HepG2 (cell line): Measurements from ENCODE around the gene KIF26B. TPM values are rescaled to one million over a fixed set of nuclear protein-coding genes. Genes with fewer than 3 reads are reported as not detected.

Experiments used
- ATRX ChIP-seq: sonication (generic); formaldehyde crosslinking; IDR thresholded peaks from 2 replicates; pipeline ENCODE4 v1.4.0; 2020; ENCODE audit warnings: missing genetic modification reagents, borderline replicate concordance
- CHCHD3 ChIP-seq: sonication (generic); formaldehyde crosslinking; IDR thresholded peaks from 2 replicates; pipeline ENCODE4 v1.8.0; 2022; ENCODE audit warnings: mild to moderate bottlenecking, missing genetic modification reagents, moderate library complexity
- ELF1 ChIP-seq: sonication (generic); formaldehyde crosslinking; IDR thresholded peaks from 2 replicates; pipeline ENCODE4 v1.4.0; 2020; ENCODE audit warnings: missing genetic modification reagents
- FOXA1 ChIP-seq, 2 experiments: fragments of 450-650 bp in 1 of 2; sonication (generic) in 1 of 2; formaldehyde crosslinking in 1 of 2; IDR thresholded peaks; 2 replicates each; pipeline versions ENCODE4 v1.4.0 to v1.6.1; 2016 to 2020; ENCODE audit warnings: missing genetic modification reagents in 1 of 2
- HMG20B ChIP-seq: conservative IDR thresholded peaks from 2 replicates; pipeline ENCODE4 v1.6.1; 2016; ENCODE audit warnings: missing genetic modification reagents, missing compliant biosample characterization
- HNF4G ChIP-seq, 2 experiments: sonication (generic) in 1 of 2; formaldehyde crosslinking in 1 of 2; IDR thresholded peaks; 2 replicates each; pipeline versions ENCODE4 v1.4.0 to v1.6.1; 2011 to 2020; ENCODE audit warnings: borderline replicate concordance in 2 of 2, low read depth in 2 of 2, mild to moderate bottlenecking in 2 of 2, low read length in 1 of 2, missing genetic modification reagents in 1 of 2, moderate library complexity in 1 of 2
- HNRNPH1 ChIP-seq: fragments of 200-400 bp; formaldehyde crosslinking; optimal IDR thresholded peaks from 2 replicates; pipeline ENCODE3; 2017; ENCODE audit warnings: mild to moderate bottlenecking, low read depth, low read length
- JARID2 ChIP-seq: sonication (generic); formaldehyde crosslinking; IDR thresholded peaks from 2 replicates; pipeline ENCODE4 v1.8.1; 2023; ENCODE audit warnings: missing genetic modification reagents, inconsistent platforms; ENCODE audit not compliant: insufficient replicate concordance
- JUNB ChIP-seq: sonication (generic); formaldehyde crosslinking; IDR thresholded peaks from 2 replicates; pipeline ENCODE4 v1.8.0; 2022; ENCODE audit warnings: missing genetic modification reagents, mild to moderate bottlenecking, borderline replicate concordance
- JUND ChIP-seq: sonication (generic); formaldehyde crosslinking; IDR thresholded peaks from 2 replicates; pipeline ENCODE4 v1.8.0; 2022; ENCODE audit warnings: mild to moderate bottlenecking, missing genetic modification reagents
- YEATS4 ChIP-seq: sonication (generic); formaldehyde crosslinking; IDR thresholded peaks from 2 replicates; pipeline ENCODE4 v1.4.0; 2020; ENCODE audit warnings: missing genetic modification reagents, borderline replicate concordance
- ZEB1 ChIP-seq: IDR thresholded peaks from 2 replicates; pipeline ENCODE4 v1.6.1; 2012; ENCODE audit warnings: mild to moderate bottlenecking, low read depth, inconsistent platforms; ENCODE audit not compliant: insufficient replicate concordance
- ZMYM4 ChIP-seq: sonication (generic); formaldehyde crosslinking; IDR thresholded peaks from 2 replicates; pipeline ENCODE4 v1.8.1; 2023; ENCODE audit warnings: mild to moderate bottlenecking, missing genetic modification reagents
- ZNF205 ChIP-seq: IDR thresholded peaks from 2 replicates; pipeline ENCODE4 v1.6.1; 2018; ENCODE audit warnings: missing biosample characterization, missing genetic modification reagents
- ZNF260 ChIP-seq: sonication (generic); formaldehyde crosslinking; IDR thresholded peaks from 2 replicates; pipeline ENCODE4 v1.4.0; 2020; ENCODE audit warnings: missing genetic modification reagents, low read depth, mild to moderate bottlenecking, borderline replicate concordance
- ZNF441 ChIP-seq: sonication (generic); formaldehyde crosslinking; IDR thresholded peaks from 2 replicates; pipeline ENCODE4 v1.7.0; 2021; ENCODE audit warnings: missing genetic modification reagents, borderline replicate concordance
- ZNF577 ChIP-seq: sonication (generic); formaldehyde crosslinking; IDR thresholded peaks from 2 replicates; pipeline ENCODE4 v1.4.0; 2020; ENCODE audit warnings: mild to moderate bottlenecking, low read depth, missing genetic modification reagents, borderline replicate concordance
- ZNF605 ChIP-seq: sonication (generic); formaldehyde crosslinking; IDR thresholded peaks from 2 replicates; pipeline ENCODE4 v1.8.0; 2022; ENCODE audit warnings: mild to moderate bottlenecking, missing genetic modification reagents
- ZNF616 ChIP-seq: sonication (generic); formaldehyde crosslinking; IDR thresholded peaks from 2 replicates; pipeline ENCODE4 v1.5.0; 2020; ENCODE audit warnings: low read depth, mild to moderate bottlenecking, missing genetic modification reagents
- ZNF709 ChIP-seq: sonication (generic); formaldehyde crosslinking; IDR thresholded peaks from 2 replicates; pipeline ENCODE4 v1.5.0; 2020; ENCODE audit warnings: mild to moderate bottlenecking, missing genetic modification reagents
- polyA plus RNA-seq, 8 experiments: library from polyadenylated mRNA; depleted of rRNA in 3 of 8; stranded (reverse) in 7 of 8; unstranded in 1 of 8; fragments of >200 nt; fragmentation: Illumina TruSeq in 4 of 8; extraction: Trizol in 4 of 8; gene quantifications; 2 replicates each; pipeline versions ENCODE4 v1.2.1 to v1.2.3, GENCODE V29; 2011 to 2016; ENCODE audit warnings: low read depth in 4 of 8, missing spikeins in 1 of 8, mixed read lengths in 1 of 8; ENCODE audit not compliant: insufficient read depth in 1 of 8
- total RNA-seq, 5 experiments: library from RNA; depleted of rRNA; stranded (reverse); fragments of >200 nt; fragmentation: Illumina TruSeq; extraction: Trizol; gene quantifications; 2 replicates each; pipeline ENCODE4 v1.2.3, GENCODE V29; 2016; ENCODE audit warnings: low read depth in 1 of 5
- TF ChIP-seq, protein P1 (sequence below), 2 experiments: sonication (generic) in 1 of 2; formaldehyde crosslinking in 1 of 2; IDR thresholded peaks; 2 replicates each; pipeline versions ENCODE4 v1.4.0 to v1.6.1; 2018 to 2020; ENCODE audit warnings: missing genetic modification reagents in 2 of 2, borderline replicate concordance in 1 of 2, low read depth in 1 of 2, mild to moderate bottlenecking in 1 of 2, missing biosample characterization in 1 of 2
- TF ChIP-seq, protein P2 (sequence below): sonication (generic); formaldehyde crosslinking; IDR thresholded peaks from 2 replicates; pipeline ENCODE4 v1.5.1; 2020; ENCODE audit warnings: mild to moderate bottlenecking, moderate library complexity, missing genetic modification reagents
- TF ChIP-seq, protein P3 (sequence below): sonication (generic); formaldehyde crosslinking; IDR thresholded peaks from 2 replicates; pipeline ENCODE4 v1.4.0; 2020; ENCODE audit warnings: mild to moderate bottlenecking, low read depth, missing genetic modification reagents
- TF ChIP-seq, protein P4 (sequence below): IDR thresholded peaks from 2 replicates; pipeline ENCODE4 v1.6.1; 2016; ENCODE audit warnings: low read depth, borderline replicate concordance
- TF ChIP-seq, protein P5 (sequence below): IDR thresholded peaks from 2 replicates; pipeline ENCODE4 v1.6.1; 2016; ENCODE audit warnings: mild to moderate bottlenecking, missing biosample characterization, missing genetic modification reagents

KIF26B gene
- total and polyA plus RNA-seq, 2 of the 13 experiments (the other 11 are each of a cell fraction or from before 2014, with no cell fraction given) = 0.08 to 0.09 TPM

DNA sequence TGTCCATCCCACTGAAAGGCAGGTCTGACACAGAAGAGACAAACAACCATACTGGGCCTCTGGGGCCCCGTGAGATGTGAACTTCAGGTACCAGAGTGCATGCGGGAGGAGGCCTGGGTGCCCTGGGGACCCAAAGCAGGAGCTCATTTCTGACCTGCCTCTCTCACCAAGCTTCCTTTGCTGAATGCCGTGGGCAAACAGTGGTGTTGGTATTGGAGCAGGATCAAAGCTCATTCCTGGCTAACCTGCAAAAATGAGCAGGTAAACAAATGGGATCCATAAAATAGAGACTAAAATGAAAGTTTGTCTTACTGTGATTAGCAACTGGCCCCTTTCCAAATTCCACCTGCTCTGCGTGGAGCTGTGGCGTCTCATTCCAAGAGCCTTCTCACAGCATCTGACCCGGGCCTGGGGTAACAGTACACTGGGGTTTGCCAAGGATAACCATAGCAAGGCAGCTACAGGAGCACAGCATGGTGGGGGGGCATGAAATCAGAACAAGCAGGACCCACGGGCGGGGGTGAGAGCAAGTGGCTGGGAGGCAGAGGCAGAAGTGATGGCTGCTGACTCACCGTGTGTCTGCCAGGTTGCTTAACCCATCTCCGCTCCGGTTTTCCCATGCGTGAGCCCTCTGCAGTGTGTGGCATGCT, 103.6 kb downstream of the KIF26B start (continued):
- TF ChIP-seq, protein P1, sequence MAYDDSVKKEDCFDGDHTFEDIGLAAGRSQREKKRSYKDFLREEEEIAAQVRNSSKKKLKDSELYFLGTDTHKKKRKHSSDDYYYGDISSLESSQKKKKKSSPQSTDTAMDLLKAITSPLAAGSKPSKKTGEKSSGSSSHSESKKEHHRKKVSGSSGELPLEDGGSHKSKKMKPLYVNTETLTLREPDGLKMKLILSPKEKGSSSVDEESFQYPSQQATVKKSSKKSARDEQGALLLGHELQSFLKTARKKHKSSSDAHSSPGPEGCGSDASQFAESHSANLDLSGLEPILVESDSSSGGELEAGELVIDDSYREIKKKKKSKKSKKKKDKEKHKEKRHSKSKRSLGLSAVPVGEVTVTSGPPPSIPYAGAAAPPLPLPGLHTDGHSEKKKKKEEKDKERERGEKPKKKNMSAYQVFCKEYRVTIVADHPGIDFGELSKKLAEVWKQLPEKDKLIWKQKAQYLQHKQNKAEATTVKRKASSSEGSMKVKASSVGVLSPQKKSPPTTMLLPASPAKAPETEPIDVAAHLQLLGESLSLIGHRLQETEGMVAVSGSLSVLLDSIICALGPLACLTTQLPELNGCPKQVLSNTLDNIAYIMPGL (CRISPR knock-in tag; IDR thresholded peaks at IDR 0.05; ENCODE audit: borderline replicate concordance in 1 of 2, low read depth in 1 of 2) = no peak
- no peak for TF ChIP-seq JUND (CRISPR knock-in tag)
- TF ChIP-seq ZNF260 (CRISPR knock-in tag) = no peak
- TF ChIP-seq, protein P2, sequence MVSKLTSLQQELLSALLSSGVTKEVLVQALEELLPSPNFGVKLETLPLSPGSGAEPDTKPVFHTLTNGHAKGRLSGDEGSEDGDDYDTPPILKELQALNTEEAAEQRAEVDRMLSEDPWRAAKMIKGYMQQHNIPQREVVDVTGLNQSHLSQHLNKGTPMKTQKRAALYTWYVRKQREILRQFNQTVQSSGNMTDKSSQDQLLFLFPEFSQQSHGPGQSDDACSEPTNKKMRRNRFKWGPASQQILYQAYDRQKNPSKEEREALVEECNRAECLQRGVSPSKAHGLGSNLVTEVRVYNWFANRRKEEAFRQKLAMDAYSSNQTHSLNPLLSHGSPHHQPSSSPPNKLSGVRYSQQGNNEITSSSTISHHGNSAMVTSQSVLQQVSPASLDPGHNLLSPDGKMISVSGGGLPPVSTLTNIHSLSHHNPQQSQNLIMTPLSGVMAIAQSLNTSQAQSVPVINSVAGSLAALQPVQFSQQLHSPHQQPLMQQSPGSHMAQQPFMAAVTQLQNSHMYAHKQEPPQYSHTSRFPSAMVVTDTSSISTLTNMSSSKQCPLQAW (CRISPR knock-in tag) = 0 out of 2 replicates have a peak, but pooled peaks have one; percentile 26
- TF ChIP-seq HMG20B = peak; percentile 99
- TF ChIP-seq HNRNPH1 = no peak
- no peak for TF ChIP-seq ZNF605 (CRISPR knock-in tag)
- TF ChIP-seq ZEB1 = peak; percentile 96
- TF ChIP-seq, protein P3, sequence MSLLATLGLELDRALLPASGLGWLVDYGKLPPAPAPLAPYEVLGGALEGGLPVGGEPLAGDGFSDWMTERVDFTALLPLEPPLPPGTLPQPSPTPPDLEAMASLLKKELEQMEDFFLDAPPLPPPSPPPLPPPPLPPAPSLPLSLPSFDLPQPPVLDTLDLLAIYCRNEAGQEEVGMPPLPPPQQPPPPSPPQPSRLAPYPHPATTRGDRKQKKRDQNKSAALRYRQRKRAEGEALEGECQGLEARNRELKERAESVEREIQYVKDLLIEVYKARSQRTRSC (CRISPR knock-in tag) = no peak
- TF ChIP-seq YEATS4 = no peak; the same call in 1 of the 2 replicates
- TF ChIP-seq, protein P4, sequence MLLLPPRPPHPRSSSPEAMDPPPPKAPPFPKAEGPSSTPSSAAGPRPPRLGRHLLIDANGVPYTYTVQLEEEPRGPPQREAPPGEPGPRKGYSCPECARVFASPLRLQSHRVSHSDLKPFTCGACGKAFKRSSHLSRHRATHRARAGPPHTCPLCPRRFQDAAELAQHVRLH (CRISPR knock-in tag) = no peak
- no peak for TF ChIP-seq ATRX (CRISPR knock-in tag)
- TF ChIP-seq JUNB (CRISPR knock-in tag) = no peak
- no peak for TF ChIP-seq CHCHD3
- TF ChIP-seq ZNF709 (CRISPR knock-in tag) = no peak
- TF ChIP-seq ZNF441 = no peak
- TF ChIP-seq, protein P5, sequence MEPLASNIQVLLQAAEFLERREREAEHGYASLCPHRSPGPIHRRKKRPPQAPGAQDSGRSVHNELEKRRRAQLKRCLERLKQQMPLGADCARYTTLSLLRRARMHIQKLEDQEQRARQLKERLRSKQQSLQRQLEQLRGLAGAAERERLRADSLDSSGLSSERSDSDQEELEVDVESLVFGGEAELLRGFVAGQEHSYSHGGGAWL (CRISPR knock-in tag) = no peak
- no peak; the same call in 1 of the 2 replicates for TF ChIP-seq ELF1
- no peak for TF ChIP-seq ZNF577
- TF ChIP-seq HNF4G (IDR thresholded peaks at IDR 0.05; ENCODE audit: borderline replicate concordance, low read depth, low read length) = no peak
- TF ChIP-seq HNF4G (CRISPR knock-in tag; IDR thresholded peaks at IDR 0.05; ENCODE audit: borderline replicate concordance, low read depth) = no peak
- TF ChIP-seq ZNF616 (CRISPR knock-in tag) = no peak
- peak; percentile 43; the same call in 1 of the 2 replicates for TF ChIP-seq ZMYM4 (CRISPR knock-in tag)
- TF ChIP-seq JARID2 (CRISPR knock-in tag) = no peak
- peak; percentile 38; the same call in 1 of the 2 replicates for TF ChIP-seq FOXA1 (IDR thresholded peaks at IDR 0.05)
- TF ChIP-seq FOXA1 (CRISPR knock-in tag; IDR thresholded peaks at IDR 0.05) = peak; percentile 87
- TF ChIP-seq ZNF205 (CRISPR knock-in tag) = peak; percentile 70
